GM10266 (cell line): ENCODE data around the gene CGB8.
"Not testable (repeated sequence)": the region's sequence is repeated elsewhere in the genome, so short reads cannot be mapped to it uniquely, and the experiment has no call there.

Experiments
- DNase-seq: peaks from one replicate; pipeline ENCODE4 v3.0.0; 2012; ENCODE audit errors: extremely low spot score
- CTCF ChIP-seq: IDR thresholded peaks from 2 replicates; pipeline ENCODE4 v1.5.1; 2012; ENCODE audit warnings: mild to moderate bottlenecking, low read depth; ENCODE audit not compliant: control insufficient read depth, insufficient read depth; ENCODE audit errors: missing control alignments

CGB8 gene

GRCh38 chr19:49049011-49049410 is at the start of gene CGB8:
Gene CGB8, minus strand, starts transcription at chr19:49049111. Its CDS starts 372 bp downstream, at chr19:49048739.
- not testable (repeated sequence) for DNase-seq

- TF ChIP-seq CTCF = peak; percentile 98
- DNase-seq = peak; percentile 84
Measured at GRCh38 chr19:49097453-49098288, 48.8 kb upstream of the CGB8 start.

GRCh38 chr19:49094505-49095482 is 45.9 kb upstream of the CGB8 start:
- DNase-seq = no peak

GRCh38 chr19:49092686-49093085 is 43.8 kb upstream of the CGB8 start:
- DNase-seq = no peak
- TF ChIP-seq CTCF = no peak

More at GRCh38 chr19:49094505-49095482, 45.9 kb upstream of the CGB8 start:
- no peak for TF ChIP-seq CTCF

GRCh38 chr19:49091391-49092038 is 42.6 kb upstream of the CGB8 start:
- no peak for TF ChIP-seq CTCF
- no peak for DNase-seq

- DNase-seq = no peak
- TF ChIP-seq CTCF = no peak
Measured at GRCh38 chr19:49086296-49086695, 37.4 kb upstream of the CGB8 start.

GRCh38 chr19:49085868-49086232 is 36.9 kb upstream of the CGB8 start:
- TF ChIP-seq CTCF = no peak
- no peak for DNase-seq
